Thyroid gland (tissue), 4 donors: Measurements from ENCODE around the gene ZNF684.

Experiments used
- CTCF ChIP-seq, 6 experiments: fragments of 200-600 bp in 3 of 6; fragments of 450-650 bp in 3 of 6; sonication (generic) in 3 of 6; IDR thresholded peaks; one replicate each; pipeline ENCODE4 v1.5.1; 2016 to 2019; ENCODE audit warnings: antibody characterized with exemption in 6 of 6, mild to moderate bottlenecking in 2 of 6, inconsistent platforms in 1 of 6, moderate library complexity in 1 of 6
- POLR2A ChIP-seq, 2 donors: fragments of 450-650 bp; IDR thresholded peaks; one replicate each; pipeline ENCODE4 v1.6.1; 2017; ENCODE audit warnings: antibody characterized with exemption in 2 of 2, mild to moderate bottlenecking in 2 of 2, moderate library complexity in 1 of 2

GRCh38 chr1:40583980-40584379 lies 52.5 kb downstream of the ZNF684 start:
- TF ChIP-seq POLR2A (IDR thresholded peaks at IDR 0.05), result no peak
- TF ChIP-seq CTCF (IDR thresholded peaks at IDR 0.05), result no peak
